ENCODE data around the gene SAMSN1.

SAMSN1 gene

DNA sequence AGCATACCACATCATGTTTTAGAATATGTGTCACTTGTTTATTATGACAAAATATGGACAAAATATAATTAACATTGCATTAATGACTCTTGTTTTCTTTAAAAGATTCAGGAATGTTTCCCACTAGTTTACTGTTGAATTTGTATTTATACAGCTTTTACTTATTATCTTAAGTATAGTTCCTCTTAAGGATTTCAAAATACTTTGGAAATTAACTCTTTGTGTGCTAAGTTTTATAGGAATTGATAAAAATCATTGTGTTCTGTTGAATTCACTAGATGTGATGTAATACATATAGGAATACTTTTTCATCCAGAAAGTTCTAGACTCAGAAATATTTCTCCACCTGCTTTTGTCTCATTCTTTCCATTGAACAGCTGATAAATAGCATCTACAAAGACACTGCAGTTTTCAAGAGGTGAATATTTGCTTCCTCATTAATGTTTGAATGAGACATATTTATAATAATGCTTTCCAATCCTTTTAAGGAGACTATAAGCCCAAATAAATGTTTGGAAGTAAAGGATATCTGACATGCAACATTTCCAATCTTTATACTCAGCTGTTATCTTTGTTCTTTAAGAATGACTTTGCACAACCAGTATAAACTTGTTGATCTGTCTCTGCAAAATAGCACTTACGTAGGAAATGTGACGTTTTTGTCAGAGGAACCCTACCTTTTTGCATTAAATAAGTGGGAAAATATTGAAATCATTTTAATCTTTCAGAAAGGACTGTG is 38.4 kb upstream of the SAMSN1 start:
- TF ChIP-seq, protein P1, sequence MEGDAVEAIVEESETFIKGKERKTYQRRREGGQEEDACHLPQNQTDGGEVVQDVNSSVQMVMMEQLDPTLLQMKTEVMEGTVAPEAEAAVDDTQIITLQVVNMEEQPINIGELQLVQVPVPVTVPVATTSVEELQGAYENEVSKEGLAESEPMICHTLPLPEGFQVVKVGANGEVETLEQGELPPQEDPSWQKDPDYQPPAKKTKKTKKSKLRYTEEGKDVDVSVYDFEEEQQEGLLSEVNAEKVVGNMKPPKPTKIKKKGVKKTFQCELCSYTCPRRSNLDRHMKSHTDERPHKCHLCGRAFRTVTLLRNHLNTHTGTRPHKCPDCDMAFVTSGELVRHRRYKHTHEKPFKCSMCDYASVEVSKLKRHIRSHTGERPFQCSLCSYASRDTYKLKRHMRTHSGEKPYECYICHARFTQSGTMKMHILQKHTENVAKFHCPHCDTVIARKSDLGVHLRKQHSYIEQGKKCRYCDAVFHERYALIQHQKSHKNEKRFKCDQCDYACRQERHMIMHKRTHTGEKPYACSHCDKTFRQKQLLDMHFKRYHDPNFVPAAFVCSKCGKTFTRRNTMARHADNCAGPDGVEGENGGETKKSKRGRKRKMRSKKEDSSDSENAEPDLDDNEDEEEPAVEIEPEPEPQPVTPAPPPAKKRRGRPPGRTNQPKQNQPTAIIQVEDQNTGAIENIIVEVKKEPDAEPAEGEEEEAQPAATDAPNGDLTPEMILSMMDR (IDR thresholded peaks at IDR 0.05; ENCODE audit: low read depth, low read length) = no peak
- TF ChIP-seq MYC (IDR thresholded peaks at IDR 0.05; ENCODE audit: low read depth, low read length) = no peak
- no peak for TF ChIP-seq POLR2A (IDR thresholded peaks at IDR 0.05; ENCODE audit: extremely low read depth, insufficient read length)
- TF ChIP-seq, protein P2, sequence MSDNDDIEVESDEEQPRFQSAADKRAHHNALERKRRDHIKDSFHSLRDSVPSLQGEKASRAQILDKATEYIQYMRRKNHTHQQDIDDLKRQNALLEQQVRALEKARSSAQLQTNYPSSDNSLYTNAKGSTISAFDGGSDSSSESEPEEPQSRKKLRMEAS (IDR thresholded peaks at IDR 0.05; ENCODE audit: low read depth, low read length) = no peak
- no peak overlapping the region for H3K4me3 ChIP-seq (ENCODE audit: low read depth, low read length)
- no peak for DNase-seq (ENCODE audit: low read depth)

DNA sequence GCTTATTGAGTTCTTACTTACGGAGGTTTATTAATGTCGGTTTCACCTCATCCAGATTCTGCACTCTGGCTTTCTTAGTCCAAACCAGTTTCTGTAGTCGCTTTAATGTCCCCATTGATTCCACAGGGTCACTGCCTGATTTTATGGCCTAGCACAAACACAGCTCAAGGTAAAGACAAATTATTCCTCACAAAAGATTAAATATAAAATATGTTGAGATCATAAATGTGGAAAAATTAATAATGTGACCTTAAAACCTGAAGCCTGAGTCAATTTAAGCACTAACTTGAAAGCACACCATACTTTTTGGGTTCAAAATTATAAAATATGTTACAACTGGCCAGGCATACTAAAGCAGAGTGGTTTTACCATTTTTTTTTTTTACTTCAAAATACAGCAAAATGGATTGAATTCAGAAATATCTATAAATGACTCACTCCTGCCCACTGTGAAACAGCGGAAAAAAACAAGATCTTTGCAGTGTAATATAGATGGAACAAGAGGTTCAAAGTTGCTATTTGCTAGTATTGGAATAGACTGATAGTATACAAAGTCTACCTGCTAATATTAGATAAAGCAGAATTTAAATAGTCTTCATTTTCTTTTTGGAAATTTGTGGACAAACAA is 37.6 kb upstream of the SAMSN1 start:
- no peak for TF ChIP-seq MYC (IDR thresholded peaks at IDR 0.05; ENCODE audit: low read depth, low read length)
- TF ChIP-seq, protein P1 (IDR thresholded peaks at IDR 0.05; ENCODE audit: low read depth, low read length) = no peak
- TF ChIP-seq POLR2A (IDR thresholded peaks at IDR 0.05; ENCODE audit: extremely low read depth, insufficient read length) = no peak
- TF ChIP-seq, protein P2 (IDR thresholded peaks at IDR 0.05; ENCODE audit: low read depth, low read length) = no peak
- DNase-seq (ENCODE audit: low read depth) = no peak
- H3K4me3 ChIP-seq (ENCODE audit: low read depth, low read length) = no peak overlapping the region

DNA sequence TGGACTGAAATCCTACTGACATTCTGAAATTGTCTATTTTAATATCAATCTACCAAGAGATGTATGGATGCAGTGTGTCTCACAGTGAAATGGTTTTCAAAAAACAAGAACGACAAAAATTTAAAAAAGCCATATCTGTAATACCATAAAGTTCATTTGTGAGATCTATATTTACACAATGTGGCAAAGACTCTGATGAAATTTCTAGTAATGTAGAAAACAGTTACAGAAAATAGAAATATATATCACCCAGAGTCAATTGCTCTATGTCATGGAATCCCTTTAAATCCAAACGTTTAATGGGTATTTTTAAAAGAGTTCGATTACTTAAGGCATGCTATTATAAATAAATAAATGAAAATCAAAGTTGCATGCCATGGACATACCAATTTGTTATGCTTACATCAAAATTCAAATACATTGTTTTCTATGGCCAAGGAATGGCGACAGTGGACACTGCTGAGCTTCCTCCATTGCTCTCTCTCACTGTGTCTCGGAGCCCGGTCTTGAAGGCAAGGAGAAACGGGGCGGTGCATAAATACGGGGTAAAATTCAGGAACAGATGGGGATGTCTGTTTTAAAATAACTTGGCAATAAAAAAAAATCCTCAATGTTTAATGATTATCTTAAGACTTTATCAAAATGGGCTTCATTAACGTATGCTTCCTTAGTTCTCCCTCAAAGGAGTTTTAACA is 37.0 kb upstream of the SAMSN1 start:
- DNase-seq (ENCODE audit: low read depth) = no peak
- no peak overlapping the region for H3K4me3 ChIP-seq (ENCODE audit: low read depth, low read length)
- TF ChIP-seq POLR2A (IDR thresholded peaks at IDR 0.05; ENCODE audit: extremely low read depth, insufficient read length) (no peak), MYC (IDR thresholded peaks at IDR 0.05; ENCODE audit: low read depth, low read length) (no peak)
- TF ChIP-seq, protein P1 (IDR thresholded peaks at IDR 0.05; ENCODE audit: low read depth, low read length) = no peak
- TF ChIP-seq, protein P2 (IDR thresholded peaks at IDR 0.05; ENCODE audit: low read depth, low read length) = no peak

DNA sequence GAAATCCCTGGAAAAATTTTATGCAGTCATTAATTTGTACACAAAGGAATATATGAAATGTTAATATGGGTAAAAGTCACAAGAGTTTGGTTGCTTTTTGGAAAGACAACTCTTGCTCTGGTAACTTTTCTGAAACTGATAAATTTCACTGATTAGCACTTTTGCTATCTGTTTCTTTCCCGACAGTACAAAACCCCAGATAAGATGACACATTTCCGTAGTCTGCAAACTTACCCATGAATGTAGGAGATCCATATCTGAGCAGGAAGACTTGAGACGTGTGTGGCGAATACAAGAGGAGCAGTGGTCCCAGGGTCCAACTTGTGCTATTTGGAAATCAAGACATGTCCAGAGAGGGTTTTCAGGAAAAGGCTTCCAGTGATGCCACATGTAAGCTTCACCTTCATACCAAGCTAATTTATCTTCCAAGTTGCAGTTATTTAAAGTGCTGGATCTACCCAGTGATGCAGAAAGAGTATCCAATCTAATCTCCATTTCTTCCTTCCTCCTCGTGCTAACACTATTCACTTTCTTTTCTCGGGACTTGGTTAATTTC is 35.9 kb upstream of the SAMSN1 start:
- no peak overlapping the region for H3K4me3 ChIP-seq (ENCODE audit: low read depth, low read length)
- TF ChIP-seq POLR2A (IDR thresholded peaks at IDR 0.05; ENCODE audit: extremely low read depth, insufficient read length) (no peak), MYC (IDR thresholded peaks at IDR 0.05; ENCODE audit: low read depth, low read length) (no peak)
- TF ChIP-seq, protein P2 (IDR thresholded peaks at IDR 0.05; ENCODE audit: low read depth, low read length) = no peak
- TF ChIP-seq, protein P1 (IDR thresholded peaks at IDR 0.05; ENCODE audit: low read depth, low read length) = no peak

DNA sequence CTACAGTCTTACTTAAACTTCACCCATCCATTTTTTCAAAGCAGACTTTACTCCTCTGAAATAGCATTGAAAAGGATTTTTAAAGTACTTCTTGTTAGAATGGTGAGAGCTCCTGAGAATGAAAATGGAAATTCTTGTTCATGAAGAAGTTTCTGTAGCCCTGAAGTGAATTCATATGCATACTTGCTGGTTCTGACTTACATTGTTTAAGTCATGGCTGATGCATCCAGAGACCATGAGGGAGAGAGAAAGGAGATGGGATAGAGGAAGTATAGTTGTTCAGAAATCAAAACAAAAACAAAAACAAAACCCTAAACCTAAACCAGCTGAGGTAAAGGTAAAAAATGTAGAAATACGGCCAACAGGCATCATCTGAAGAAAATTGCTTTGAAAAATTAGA is 27.1 kb upstream of the SAMSN1 start:
- no peak for DNase-seq (ENCODE audit: low read depth)
- TF ChIP-seq MYC (IDR thresholded peaks at IDR 0.05; ENCODE audit: low read depth, low read length) (no peak), POLR2A (IDR thresholded peaks at IDR 0.05; ENCODE audit: extremely low read depth, insufficient read length) (no peak)
- TF ChIP-seq, protein P2 (IDR thresholded peaks at IDR 0.05; ENCODE audit: low read depth, low read length) = no peak
- TF ChIP-seq, protein P1 (IDR thresholded peaks at IDR 0.05; ENCODE audit: low read depth, low read length) = no peak
- H3K4me3 ChIP-seq (ENCODE audit: low read depth, low read length) = no peak overlapping the region

More for the DNA sequence above, 35.9 kb upstream of the SAMSN1 start:
- DNase-seq (ENCODE audit: low read depth) = no peak

Measured in NB4 (cell line).